Mammary epithelial cell (primary cell): ENCODE measurements around the gene RRP7A.
"Not testable (repeated sequence)": the region's sequence is repeated elsewhere in the genome, so short reads cannot be mapped to it uniquely, and the experiment has no call there.

ENCODE experiments used
- EZH2 ChIP-seq: IDR thresholded peaks from 2 replicates; pipeline ENCODE4 v1.6.1; 2012; ENCODE audit warnings: low read length, inconsistent platforms, borderline replicate concordance
- TF ChIP-seq, protein P1 (sequence below), 2 donors: IDR thresholded peaks in 1 of 2; conservative IDR thresholded peaks in 1 of 2; 2 replicates each; pipeline ENCODE4 v1.5.1; 2011 to 2012; ENCODE audit warnings: inconsistent platforms in 2 of 2, low read length in 2 of 2, mild to moderate bottlenecking in 2 of 2, control low read depth in 1 of 2, low read depth in 1 of 2; ENCODE audit not compliant: insufficient read depth in 1 of 2; ENCODE audit errors: extremely low read depth in 1 of 2

DNA sequence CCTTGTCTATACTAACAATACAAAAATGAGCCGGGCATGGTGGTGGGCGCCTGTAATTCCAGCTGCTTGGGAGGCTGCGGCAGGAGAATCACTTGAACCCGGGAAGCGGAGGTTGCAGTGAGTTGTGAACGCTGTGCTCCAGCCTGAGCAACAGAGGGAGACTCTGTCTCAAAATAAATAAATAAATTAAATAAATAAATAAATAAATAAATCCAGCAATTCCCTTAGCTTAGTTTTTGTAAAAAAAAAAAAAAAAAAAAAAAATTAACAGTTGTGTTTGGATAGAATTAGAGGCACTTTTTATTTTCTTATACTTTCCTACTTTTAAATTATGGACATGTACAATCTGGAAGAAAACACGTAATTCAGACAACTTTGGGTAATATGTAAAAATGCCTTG lies 2.5 kb downstream of the RRP7A start:
- TF ChIP-seq, protein P1, sequence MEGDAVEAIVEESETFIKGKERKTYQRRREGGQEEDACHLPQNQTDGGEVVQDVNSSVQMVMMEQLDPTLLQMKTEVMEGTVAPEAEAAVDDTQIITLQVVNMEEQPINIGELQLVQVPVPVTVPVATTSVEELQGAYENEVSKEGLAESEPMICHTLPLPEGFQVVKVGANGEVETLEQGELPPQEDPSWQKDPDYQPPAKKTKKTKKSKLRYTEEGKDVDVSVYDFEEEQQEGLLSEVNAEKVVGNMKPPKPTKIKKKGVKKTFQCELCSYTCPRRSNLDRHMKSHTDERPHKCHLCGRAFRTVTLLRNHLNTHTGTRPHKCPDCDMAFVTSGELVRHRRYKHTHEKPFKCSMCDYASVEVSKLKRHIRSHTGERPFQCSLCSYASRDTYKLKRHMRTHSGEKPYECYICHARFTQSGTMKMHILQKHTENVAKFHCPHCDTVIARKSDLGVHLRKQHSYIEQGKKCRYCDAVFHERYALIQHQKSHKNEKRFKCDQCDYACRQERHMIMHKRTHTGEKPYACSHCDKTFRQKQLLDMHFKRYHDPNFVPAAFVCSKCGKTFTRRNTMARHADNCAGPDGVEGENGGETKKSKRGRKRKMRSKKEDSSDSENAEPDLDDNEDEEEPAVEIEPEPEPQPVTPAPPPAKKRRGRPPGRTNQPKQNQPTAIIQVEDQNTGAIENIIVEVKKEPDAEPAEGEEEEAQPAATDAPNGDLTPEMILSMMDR (conservative IDR thresholded peaks at IDR 0.05 in 1 of 2, IDR thresholded peaks at IDR 0.05 in 1 of 2; ENCODE audit: extremely low read depth in 1 of 2, insufficient read depth in 1 of 2, low read depth in 1 of 2, low read length in 2 of 2): not testable (repeated sequence)
- not testable (repeated sequence) for TF ChIP-seq EZH2
